Measurements from ENCODE around the gene PPOX. TPM values are rescaled to one million over a fixed set of nuclear protein-coding genes. Genes with fewer than 3 reads are reported as not detected.
A peak's percentile ranks its signal among the peaks of the same experiment; 100 is the strongest.

PPOX gene
- total RNA-seq, 1 experiment from 2014 or later: 23.1 TPM

DNA sequence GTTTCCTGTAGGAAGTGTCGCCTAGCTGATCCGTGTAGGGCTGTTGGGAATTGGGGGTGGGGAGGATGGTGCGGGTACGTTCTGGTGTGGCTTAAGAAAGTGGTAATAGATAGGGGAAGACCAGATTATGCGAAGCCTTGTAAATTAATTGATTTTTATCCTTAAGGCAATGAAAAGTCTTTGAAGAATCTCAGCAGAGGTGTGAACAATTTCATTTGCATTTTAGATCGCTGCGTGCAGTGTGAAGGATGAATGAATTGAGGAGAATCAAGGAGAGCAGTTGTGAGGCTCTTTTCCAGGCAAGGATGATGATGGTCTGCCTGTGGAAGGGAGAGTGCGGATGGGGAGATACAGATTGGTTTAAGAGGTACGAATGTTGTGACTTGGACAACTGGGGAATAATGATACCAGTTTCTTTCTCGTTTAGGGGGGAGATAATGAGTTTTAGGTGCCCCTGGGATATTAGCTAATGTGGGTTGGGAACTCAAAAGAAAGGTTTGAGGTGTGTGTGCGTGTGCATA lies 32.9 kb upstream of the PPOX start:
- Histone ChIP-seq H3K27ac (peak overlapping the region; percentile 91), H3K4me2 (peak overlapping the region; percentile 84), H3K4me3 (peak overlapping the region; percentile 66), H3F3A (ENCODE audit: insufficient read depth, low read depth) (peaks cover 62% of the 10 kb centered on the region), H3K4me1 (replicated peaks; ENCODE audit: insufficient read depth) (peaks cover 33% of the 10 kb centered on the region), H3K9me3 (ENCODE audit: insufficient read depth, low read depth) (no peaks in the 10 kb centered on the region), H3K27me3 (ENCODE audit: insufficient read depth, low read depth) (no peaks in the 10 kb centered on the region), H3K36me3 (ENCODE audit: low read depth) (0 out of 2 replicates have a peak, but pooled peaks cover 5% of the 10 kb centered on the region), H2AFZ (peak overlapping the region; percentile 90), H4K20me1 (ENCODE audit: insufficient read depth) (no peaks in the 10 kb centered on the region; the same call in 1 of the 2 replicates), H3K9me2 (ENCODE audit: insufficient read depth) (no peaks in the 10 kb centered on the region), H3K79me2 (ENCODE audit: low read depth) (peaks cover 49% of the 10 kb centered on the region)
- no TSS peak for BruUV-seq (replicated peaks)
- DNase-seq: no peak
- CTCF ChIA-PET: interaction anchor here (0.6 to 0.7 kb wide), 2 partner anchors 18 to 30 kb away, joined by 3 read pairs; no protein-coding TSS in a partner anchor
- TF ChIP-seq, protein P1, sequence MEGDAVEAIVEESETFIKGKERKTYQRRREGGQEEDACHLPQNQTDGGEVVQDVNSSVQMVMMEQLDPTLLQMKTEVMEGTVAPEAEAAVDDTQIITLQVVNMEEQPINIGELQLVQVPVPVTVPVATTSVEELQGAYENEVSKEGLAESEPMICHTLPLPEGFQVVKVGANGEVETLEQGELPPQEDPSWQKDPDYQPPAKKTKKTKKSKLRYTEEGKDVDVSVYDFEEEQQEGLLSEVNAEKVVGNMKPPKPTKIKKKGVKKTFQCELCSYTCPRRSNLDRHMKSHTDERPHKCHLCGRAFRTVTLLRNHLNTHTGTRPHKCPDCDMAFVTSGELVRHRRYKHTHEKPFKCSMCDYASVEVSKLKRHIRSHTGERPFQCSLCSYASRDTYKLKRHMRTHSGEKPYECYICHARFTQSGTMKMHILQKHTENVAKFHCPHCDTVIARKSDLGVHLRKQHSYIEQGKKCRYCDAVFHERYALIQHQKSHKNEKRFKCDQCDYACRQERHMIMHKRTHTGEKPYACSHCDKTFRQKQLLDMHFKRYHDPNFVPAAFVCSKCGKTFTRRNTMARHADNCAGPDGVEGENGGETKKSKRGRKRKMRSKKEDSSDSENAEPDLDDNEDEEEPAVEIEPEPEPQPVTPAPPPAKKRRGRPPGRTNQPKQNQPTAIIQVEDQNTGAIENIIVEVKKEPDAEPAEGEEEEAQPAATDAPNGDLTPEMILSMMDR (conservative IDR thresholded peaks at IDR 0.05): no peak; the same call in 1 of the 2 replicates
- intact Hi-C loops (cut with micrococcal nuclease; ENCODE audit: unreplicated experiment): loop anchor here (1.0 to 10.0 kb wide), 3 partner anchors 34 to 138 kb away; partner anchors contain the start of genes B4GALT3 and KLHDC9
- POLR2A ChIA-PET (ENCODE audit: unreplicated experiment): interaction anchor here (0.6 to 0.7 kb wide), 4 partner anchors 12 to 92 kb away, joined by 3 to 6 read pairs (median 3); partner anchors contain the start of genes B4GALT3 and TOMM40L

DNA sequence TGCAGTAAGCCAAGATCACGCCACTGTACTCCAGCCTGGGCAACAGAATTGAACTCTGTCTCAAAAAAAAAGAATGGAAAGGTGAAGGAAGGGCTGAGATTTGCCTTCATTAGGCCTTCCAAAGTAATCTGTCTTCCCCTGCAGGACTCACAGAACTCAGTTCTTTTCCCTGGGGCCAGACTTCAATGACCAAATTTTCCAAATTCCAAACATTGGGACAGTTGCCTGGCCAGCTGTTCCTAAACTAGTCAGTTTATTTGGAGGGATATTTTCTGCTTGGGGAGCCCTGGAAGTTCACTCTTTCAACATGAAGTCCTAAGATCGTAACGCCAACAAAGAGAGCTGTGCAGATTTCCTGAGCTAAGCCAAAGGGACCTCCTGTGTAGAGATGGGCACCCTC lies 28.3 kb upstream of the PPOX start:
- Histone ChIP-seq H3K4me3 (no peak overlapping the region), H3K27ac (no peak overlapping the region), H3K79me2 (ENCODE audit: low read depth) (peaks cover 31% of the 10 kb centered on the region), H3K36me3 (ENCODE audit: low read depth) (no peaks in the 10 kb centered on the region), H3K27me3 (ENCODE audit: insufficient read depth, low read depth) (no peaks in the 10 kb centered on the region), H3K4me2 (no peak overlapping the region), H3K9me3 (ENCODE audit: insufficient read depth, low read depth) (no peaks in the 10 kb centered on the region), H3K9me2 (ENCODE audit: insufficient read depth) (no peaks in the 10 kb centered on the region), H3F3A (ENCODE audit: insufficient read depth, low read depth) (peaks cover 52% of the 10 kb centered on the region), H2AFZ (no peak overlapping the region), H4K20me1 (ENCODE audit: insufficient read depth) (peaks cover 3% of the 10 kb centered on the region; the same call in 1 of the 2 replicates), H3K4me1 (replicated peaks; ENCODE audit: insufficient read depth) (peaks cover 24% of the 10 kb centered on the region)
- no peak for DNase-seq
- intact Hi-C loops (cut with micrococcal nuclease; ENCODE audit: unreplicated experiment): loop anchor here (2.0 to 10.0 kb wide), 3 partner anchors 143 to 457 kb away; no protein-coding TSS in a partner anchor
- CTCF ChIA-PET: no interaction called here
- POLR2A ChIA-PET (ENCODE audit: unreplicated experiment): no interaction called here
- no TSS peak for BruUV-seq (replicated peaks)
- TF ChIP-seq, protein P1 (conservative IDR thresholded peaks at IDR 0.05): no peak
- no peak for TF ChIP-seq EZH2 (IDR thresholded peaks at IDR 0.05; ENCODE audit: low read depth)

GRCh38 chr1:161138431-161138830 lies 27.8 kb upstream of the PPOX start:
- DNase-seq: no peak
- Histone ChIP-seq H3K79me2 (ENCODE audit: low read depth) (peaks cover 30% of the 10 kb centered on the region), H4K20me1 (ENCODE audit: insufficient read depth) (peaks cover 3% of the 10 kb centered on the region; the same call in 1 of the 2 replicates), H3K4me3 (no peak overlapping the region), H3K9me3 (ENCODE audit: insufficient read depth, low read depth) (no peaks in the 10 kb centered on the region), H3K4me1 (replicated peaks; ENCODE audit: insufficient read depth) (peaks cover 24% of the 10 kb centered on the region), H3K27me3 (ENCODE audit: insufficient read depth, low read depth) (no peaks in the 10 kb centered on the region), H3K9me2 (ENCODE audit: insufficient read depth) (no peaks in the 10 kb centered on the region), H3K27ac (no peak overlapping the region), H3K4me2 (no peak overlapping the region), H3F3A (ENCODE audit: insufficient read depth, low read depth) (peaks cover 46% of the 10 kb centered on the region), H2AFZ (no peak overlapping the region), H3K36me3 (ENCODE audit: low read depth) (no peaks in the 10 kb centered on the region)
- intact Hi-C loops (cut with micrococcal nuclease; ENCODE audit: unreplicated experiment): loop anchor here (2.0 to 10.0 kb wide), 3 partner anchors 144 to 458 kb away; no protein-coding TSS in a partner anchor
- TF ChIP-seq, protein P1 (conservative IDR thresholded peaks at IDR 0.05): no peak
- no peak for TF ChIP-seq EZH2 (IDR thresholded peaks at IDR 0.05; ENCODE audit: low read depth)
- no TSS peak for BruUV-seq (replicated peaks)
- CTCF ChIA-PET: no interaction called here
- POLR2A ChIA-PET (ENCODE audit: unreplicated experiment): interaction anchor here (0.5 kb wide), 1 partner anchor 991 kb away, joined by 3 read pairs; no protein-coding TSS in a partner anchor
